Keratinocyte (primary cell): Measurements from ENCODE around the gene RAP1GAP2.

Source experiments
- CTCF ChIP-seq, 3 experiments: IDR thresholded peaks in 1 of 3; conservative IDR thresholded peaks in 1 of 3; optimal IDR thresholded peaks in 1 of 3; 2 replicates in 2 of 3; 3 replicates in 1 of 3; pipeline versions ENCODE3 to v1.5.1; 2011; ENCODE audit warnings: low read length in 3 of 3, mild to moderate bottlenecking in 3 of 3, moderate library complexity in 2 of 3, control low read depth in 1 of 3, inconsistent platforms in 1 of 3; ENCODE audit not compliant: insufficient read depth in 2 of 3; ENCODE audit errors: extremely low read depth in 1 of 3
- EZH2 ChIP-seq: IDR thresholded peaks from one replicate; pipeline ENCODE4 v1.6.1; 2012; ENCODE audit warnings: inconsistent platforms, mild to moderate bottlenecking, low read length, moderate library complexity

- no peak for TF ChIP-seq CTCF (optimal IDR thresholded peaks at IDR 0.05 in 1 of 3, IDR thresholded peaks at IDR 0.05 in 1 of 3, conservative IDR thresholded peaks at IDR 0.05 in 1 of 3; ENCODE audit: extremely low read depth in 1 of 3, insufficient read depth in 2 of 3, low read length in 3 of 3)
- TF ChIP-seq EZH2, result no peak
These were observed 143.6 kb downstream of the RAP1GAP2 start for GRCh38 chr17:2939714-2940351.
